Osteoblast (primary cell): ENCODE results near the gene GP1BA. TPM values are rescaled to one million over a fixed set of nuclear protein-coding genes. Genes with fewer than 3 reads are reported as not detected.

Experiments
- DNase-seq: peaks from one replicate; pipeline ENCODE4 v3.0.0; 2011; ENCODE audit warnings: low spot score, mixed read lengths; ENCODE audit not compliant: insufficient read length; ENCODE audit errors: missing footprints
- H2AFZ ChIP-seq: 2 replicates; pipeline ENCODE4 v1.6.0; 2011; ENCODE audit warnings: mild to moderate bottlenecking, low read length
- H3K27ac ChIP-seq: 2 replicates; pipeline ENCODE4 v1.5.1; 2011; ENCODE audit warnings: mild to moderate bottlenecking, low read depth, low read length, moderate library complexity
- H3K27me3 ChIP-seq: 2 replicates; pipeline ENCODE4 v1.6.0; 2012; ENCODE audit warnings: mild to moderate bottlenecking, control low read depth, inconsistent platforms, low read length, moderate library complexity; ENCODE audit not compliant: insufficient read depth
- H3K36me3 ChIP-seq: 2 replicates; pipeline ENCODE4 v1.5.1; 2011; ENCODE audit warnings: mild to moderate bottlenecking, low read length, control low read depth, moderate library complexity; ENCODE audit not compliant: insufficient read depth
- H3K4me1 ChIP-seq: 2 replicates; pipeline ENCODE4 v1.5.1; 2011; ENCODE audit warnings: mild to moderate bottlenecking, low read length, control low read depth, moderate library complexity; ENCODE audit not compliant: insufficient read depth
- H3K4me2 ChIP-seq: 2 replicates; pipeline ENCODE4 v1.6.0; 2011; ENCODE audit warnings: mild to moderate bottlenecking, low read length; ENCODE audit not compliant: insufficient read depth
- H3K4me3 ChIP-seq: fragments of 200-600 bp; sonication (generic); 3 replicates; pipeline ENCODE4 v1.5.1; 2012; ENCODE audit warnings: mild to moderate bottlenecking, low read length, inconsistent platforms; ENCODE audit not compliant: insufficient read depth
- H3K79me2 ChIP-seq: 2 replicates; pipeline ENCODE4 v1.6.0; 2012; ENCODE audit warnings: mild to moderate bottlenecking, low read length, control low read depth, inconsistent platforms; ENCODE audit not compliant: insufficient read depth
- H3K9me3 ChIP-seq: 2 replicates; pipeline ENCODE4 v1.5.1; 2011; ENCODE audit warnings: low read depth, low read length, control low read depth
- H4K20me1 ChIP-seq: 2 replicates; pipeline ENCODE4 v1.6.0; 2012; ENCODE audit warnings: mild to moderate bottlenecking, low read length, control low read depth; ENCODE audit not compliant: insufficient read depth
- CTCF ChIP-seq: IDR thresholded peaks from 2 replicates; pipeline ENCODE4 v1.5.1; 2011; ENCODE audit warnings: mild to moderate bottlenecking, low read depth, low read length, moderate library complexity; ENCODE audit errors: extremely low read depth
- total RNA-seq: library from RNA; depleted of rRNA; stranded (reverse); fragments of >200 nt; gene quantifications from 2 replicates; pipeline ENCODE4 v1.2.3, GENCODE V29; 2012

The GP1BA gene
- total RNA-seq, 1 donor: not detected

GRCh38 chr17:4898927-4899326, 33.1 kb upstream of the GP1BA start:
- Histone ChIP-seq H3K4me3 (peak overlapping the region; percentile 72), H3K9me3 (no peaks in the 10 kb centered on the region), H3K79me2 (no peaks in the 10 kb centered on the region), H2AFZ (no peak overlapping the region), H3K27me3 (no peaks in the 10 kb centered on the region), H4K20me1 (peaks cover 8% of the 10 kb centered on the region), H3K4me1 (peaks cover 17% of the 10 kb centered on the region), H3K27ac (peak overlapping the region; percentile 33), H3K36me3 (peaks cover 26% of the 10 kb centered on the region), H3K4me2 (peak overlapping the region; percentile 85)
- no peak for TF ChIP-seq CTCF
- DNase-seq: no peak

- no peaks in the 10 kb centered on the region for H3K9me3 ChIP-seq
- H4K20me1 ChIP-seq: peaks cover 8% of the 10 kb centered on the region
- no peak for TF ChIP-seq CTCF
- peak within 1 kb of the TSS; percentile 87 for H2AFZ ChIP-seq
- H3K27me3 ChIP-seq: peaks cover 4% of the 10 kb centered on the region
- H3K4me1 ChIP-seq: peaks cover 17% of the 10 kb centered on the region
- H3K27ac ChIP-seq: peak within 1 kb of the TSS; percentile 56
- DNase-seq: peak; percentile 97
- H3K36me3 ChIP-seq: peaks cover 21% of the 10 kb centered on the region
- peak within 1 kb of the TSS; percentile 72 for H3K4me3 ChIP-seq
- no peaks in the 10 kb centered on the region for H3K79me2 ChIP-seq
- peak within 1 kb of the TSS; percentile 85 for H3K4me2 ChIP-seq
Measured at GRCh38 chr17:4899341-4900230, 32.5 kb upstream of the GP1BA start, which contains the start of gene C17orf107. Gene C17orf107, plus strand, starts transcription at chr17:4899536. Its CDS starts 227 bp downstream, at chr17:4899763.

- peak; percentile 80 for DNase-seq
- peaks cover 10% of the 10 kb centered on the region for H4K20me1 ChIP-seq
- no peak for TF ChIP-seq CTCF
- H3K36me3 ChIP-seq: peaks cover 17% of the 10 kb centered on the region
- H3K4me1 ChIP-seq: peaks cover 17% of the 10 kb centered on the region
- H3K4me3 ChIP-seq: peak overlapping the region; percentile 72
- peak overlapping the region; percentile 85 for H3K4me2 ChIP-seq
- no peaks in the 10 kb centered on the region for H3K79me2 ChIP-seq
- H2AFZ ChIP-seq: no peak overlapping the region
- peaks cover 8% of the 10 kb centered on the region for H3K27me3 ChIP-seq
- no peak overlapping the region for H3K27ac ChIP-seq
- H3K9me3 ChIP-seq: no peaks in the 10 kb centered on the region
Measured at GRCh38 chr17:4900231-4901107, 31.6 kb upstream of the GP1BA start.
